GM12891 (cell line): Measurements from ENCODE around the gene MAGI1.

Experiments
- DNase-seq: peaks from one replicate; pipeline ENCODE4 v3.0.0; 2011; ENCODE audit warnings: low spot score; ENCODE audit not compliant: insufficient read length
- FAIRE-seq: peaks from 2 replicates; lab custom pipeline; 2011; peaks lifted over from hg19 to GRCh38; lab: Jason Lieb, UNC
- PAX5 ChIP-seq: IDR thresholded peaks from 2 replicates; pipeline ENCODE4 v1.6.1; 2011; ENCODE audit warnings: low read length, moderate library complexity, mild to moderate bottlenecking; ENCODE audit not compliant: insufficient read depth, severe bottlenecking
- POLR2A ChIP-seq: IDR thresholded peaks from 2 replicates; pipeline ENCODE4 v1.6.1; 2011; ENCODE audit warnings: low read depth, low read length, control low read depth
- POLR2AphosphoS5 ChIP-seq: IDR thresholded peaks from 2 replicates; pipeline ENCODE4 v1.6.1; 2011; ENCODE audit warnings: low read depth, low read length, control low read depth
- POU2F2 ChIP-seq: IDR thresholded peaks from 2 replicates; pipeline ENCODE4 v1.6.1; 2011; ENCODE audit warnings: low read depth, mild to moderate bottlenecking, control low read depth, low read length, moderate library complexity
- SPI1 ChIP-seq: IDR thresholded peaks from 2 replicates; pipeline ENCODE4 v1.6.1; 2011; ENCODE audit warnings: low read depth, low read length, control low read depth
- TAF1 ChIP-seq: IDR thresholded peaks from 2 replicates; pipeline ENCODE4 v1.6.1; 2011; ENCODE audit warnings: low read depth, low read length, control low read depth

The MAGI1 gene

GRCh38 chr3:65779390-65779789 lies 259.3 kb downstream of the MAGI1 start:
- no peak for FAIRE-seq
- no peak for TF ChIP-seq TAF1
- no peak for TF ChIP-seq POLR2AphosphoS5
- TF ChIP-seq POLR2A, result no peak
- TF ChIP-seq SPI1, result no peak
- no peak for TF ChIP-seq PAX5
- TF ChIP-seq POU2F2, result no peak
- no peak for DNase-seq

GRCh38 chr3:65778968-65779367 lies 259.8 kb downstream of the MAGI1 start:
- FAIRE-seq, result no peak
- TF ChIP-seq POLR2AphosphoS5 (no peak), POLR2A (no peak), PAX5 (no peak), POU2F2 (no peak), SPI1 (no peak), TAF1 (no peak)
- DNase-seq, result no peak

GRCh38 chr3:65777050-65777449 lies 261.7 kb downstream of the MAGI1 start:
- FAIRE-seq (no peak), DNase-seq (no peak)

GRCh38 chr3:65776494-65776893 lies 262.2 kb downstream of the MAGI1 start:
- FAIRE-seq (no peak), DNase-seq (no peak)
- TF ChIP-seq PAX5 (no peak), POLR2AphosphoS5 (no peak)

More at GRCh38 chr3:65777050-65777449, 261.7 kb downstream of the MAGI1 start:
- TF ChIP-seq POLR2AphosphoS5 (no peak), PAX5 (no peak), POU2F2 (no peak), TAF1 (no peak), POLR2A (no peak), SPI1 (no peak)

GRCh38 chr3:65776081-65776480 lies 262.6 kb downstream of the MAGI1 start:
- TF ChIP-seq POLR2AphosphoS5 (no peak), POU2F2 (no peak), PAX5 (no peak), SPI1 (no peak), TAF1 (no peak), POLR2A (no peak)
- FAIRE-seq (no peak), DNase-seq (no peak)

GRCh38 chr3:65772758-65773157 lies 266.0 kb downstream of the MAGI1 start:
- FAIRE-seq, result no peak
- no peak for DNase-seq
- TF ChIP-seq POLR2AphosphoS5 (no peak), TAF1 (no peak), POLR2A (no peak), PAX5 (no peak), POU2F2 (no peak), SPI1 (no peak)

- DNase-seq (no peak), FAIRE-seq (no peak)
- TF ChIP-seq PAX5 (no peak), POU2F2 (no peak), TAF1 (no peak)
Measured at GRCh38 chr3:65767551-65767950, 271.2 kb downstream of the MAGI1 start.

- TF ChIP-seq POU2F2, result no peak
- no peak for TF ChIP-seq POLR2AphosphoS5
- TF ChIP-seq PAX5, result no peak
- no peak for TF ChIP-seq POLR2A
- no peak for TF ChIP-seq SPI1
- no peak for TF ChIP-seq TAF1
- FAIRE-seq (no peak), DNase-seq (no peak)
Measured at GRCh38 chr3:65762235-65762580, 276.5 kb downstream of the MAGI1 start.

GRCh38 chr3:65761446-65762234 lies 277.1 kb downstream of the MAGI1 start:
- TF ChIP-seq SPI1, result no peak
- TF ChIP-seq PAX5, result no peak
- no peak for TF ChIP-seq POU2F2
- TF ChIP-seq POLR2A, result no peak
- no peak for TF ChIP-seq POLR2AphosphoS5
- TF ChIP-seq TAF1, result no peak
- FAIRE-seq, result no peak
- DNase-seq, result no peak

GRCh38 chr3:65758876-65759598 lies 279.7 kb downstream of the MAGI1 start:
- FAIRE-seq (no peak), DNase-seq (no peak)
- TF ChIP-seq POLR2A, result no peak
- TF ChIP-seq PAX5, result no peak
- TF ChIP-seq POU2F2, result no peak

- FAIRE-seq, result no peak
- TF ChIP-seq POLR2A (no peak), POU2F2 (no peak), PAX5 (no peak), SPI1 (no peak), POLR2AphosphoS5 (no peak), TAF1 (no peak)
- no peak for DNase-seq
Measured at GRCh38 chr3:65758438-65758837, 280.3 kb downstream of the MAGI1 start.
